DLD1 (cell line): ENCODE measurements around the gene RSPH10B2.
"Not testable (repeated sequence)": the region's sequence is repeated elsewhere in the genome, so short reads cannot be mapped to it uniquely, and the experiment has no call there.

ENCODE experiments used
- in situ Hi-C: cut with HindIII; loops from 2 replicates; pipeline ENCODE4 v1.10.0; 2017; ENCODE audit warnings: low sequenced_read_pairs

The RSPH10B2 gene

GRCh38 chr7:6753964-6754363 is at the start of gene RSPH10B2:
RSPH10B2 (plus strand) TSS chr7:6754103; CDS start chr7:6757678, 3,575 bp downstream.
- in situ Hi-C loops, result not testable (repeated sequence)

- in situ Hi-C loops, result no loop called here
Measured at GRCh38 chr7:6705959-6706665, 47.8 kb upstream of the RSPH10B2 start.

GRCh38 chr7:6706666-6707407 is 47.1 kb upstream of the RSPH10B2 start, which contains the start of gene ZNF12:
ZNF12 (minus strand) TSS chr7:6706947; CDS start chr7:6705173, 1,774 bp downstream.
- in situ Hi-C loops, result no loop called here

- in situ Hi-C loops, result no loop called here
Measured at GRCh38 chr7:6708304-6708703, 45.6 kb upstream of the RSPH10B2 start.

GRCh38 chr7:6709808-6710207 is 44.1 kb upstream of the RSPH10B2 start:
- in situ Hi-C loops, result no loop called here

- in situ Hi-C loops, result no loop called here
Measured at GRCh38 chr7:6714360-6714759, 39.5 kb upstream of the RSPH10B2 start.

- in situ Hi-C loops, result not testable (repeated sequence)
Measured at GRCh38 chr7:6715898-6716297, 38.0 kb upstream of the RSPH10B2 start.

GRCh38 chr7:6718124-6718523 is 35.8 kb upstream of the RSPH10B2 start:
- in situ Hi-C loops, result no loop called here

- in situ Hi-C loops, result not testable (repeated sequence)
Measured at GRCh38 chr7:6724351-6724750, 29.6 kb upstream of the RSPH10B2 start.

- in situ Hi-C loops, result no loop called here
Measured at GRCh38 chr7:6725003-6725402, 28.9 kb upstream of the RSPH10B2 start.

- in situ Hi-C loops, result not testable (repeated sequence)
Measured at GRCh38 chr7:6726341-6726740, 27.6 kb upstream of the RSPH10B2 start.

GRCh38 chr7:6727663-6728062 is 26.2 kb upstream of the RSPH10B2 start:
- in situ Hi-C loops, result no loop called here

- in situ Hi-C loops, result not testable (repeated sequence)
Measured at GRCh38 chr7:6728893-6729491, 24.9 kb upstream of the RSPH10B2 start.

- in situ Hi-C loops, result no loop called here
Measured at GRCh38 chr7:6729492-6730342, 24.2 kb upstream of the RSPH10B2 start.

GRCh38 chr7:6730343-6730633 is 23.6 kb upstream of the RSPH10B2 start:
- in situ Hi-C loops, result no loop called here

GRCh38 chr7:6738415-6738814 is 15.5 kb upstream of the RSPH10B2 start:
- in situ Hi-C loops, result not testable (repeated sequence)

GRCh38 chr7:6744410-6745100 is 9.3 kb upstream of the RSPH10B2 start:
- in situ Hi-C loops, result not testable (repeated sequence)

GRCh38 chr7:6749335-6749734 is 4.6 kb upstream of the RSPH10B2 start:
- in situ Hi-C loops, result not testable (repeated sequence)

- in situ Hi-C loops, result not testable (repeated sequence)
Measured at GRCh38 chr7:6750173-6750572, 3.7 kb upstream of the RSPH10B2 start.

GRCh38 chr7:6761186-6761585 is 7.3 kb downstream of the RSPH10B2 start:
- in situ Hi-C loops, result not testable (repeated sequence)
